ENCODE data around the gene EMILIN3.

The EMILIN3 gene

GRCh38 chr20:41363601-41364000 is 3.0 kb downstream of the EMILIN3 start:
- no peak for DNase-seq (ENCODE audit: low spot score)

GRCh38 chr20:41362748-41363140 is 3.9 kb downstream of the EMILIN3 start:
- DNase-seq (ENCODE audit: low spot score): no peak

- DNase-seq (ENCODE audit: low spot score): no peak
Observed at GRCh38 chr20:41361757-41362747, 4.6 kb downstream of the EMILIN3 start.

GRCh38 chr20:41360831-41361756 is 5.5 kb downstream of the EMILIN3 start:
- DNase-seq (ENCODE audit: low spot score): no peak

- no peak for DNase-seq (ENCODE audit: low spot score)
Observed at GRCh38 chr20:41359541-41360011, 7.0 kb downstream of the EMILIN3 start.

- DNase-seq (ENCODE audit: low spot score): no peak
Observed at GRCh38 chr20:41358717-41359116, 7.9 kb downstream of the EMILIN3 start.

GRCh38 chr20:41358230-41358629 is 8.4 kb downstream of the EMILIN3 start:
- DNase-seq (ENCODE audit: low spot score): no peak

- no peak for DNase-seq (ENCODE audit: low spot score)
Observed at GRCh38 chr20:41357424-41358163, 9.0 kb downstream of the EMILIN3 start.

- DNase-seq (ENCODE audit: low spot score): no peak
Observed at GRCh38 chr20:41356951-41357350, 9.7 kb downstream of the EMILIN3 start.

- DNase-seq (ENCODE audit: low spot score): no peak
Observed at GRCh38 chr20:41355598-41356203, 10.9 kb downstream of the EMILIN3 start.

GRCh38 chr20:41355192-41355591 is 11.4 kb downstream of the EMILIN3 start:
- no peak for DNase-seq (ENCODE audit: low spot score)

- DNase-seq (ENCODE audit: low spot score): no peak
Observed at GRCh38 chr20:41353530-41353929, 13.1 kb downstream of the EMILIN3 start.

- no peak for DNase-seq (ENCODE audit: low spot score)
Observed at GRCh38 chr20:41352666-41353065, 14.0 kb downstream of the EMILIN3 start.

- DNase-seq (ENCODE audit: low spot score): no peak
Observed at GRCh38 chr20:41352106-41352505, 14.5 kb downstream of the EMILIN3 start.

GRCh38 chr20:41350408-41350962 is 16.1 kb downstream of the EMILIN3 start:
- no peak for DNase-seq (ENCODE audit: low spot score)

- no peak for DNase-seq (ENCODE audit: low spot score)
Observed at GRCh38 chr20:41349943-41350342, 16.7 kb downstream of the EMILIN3 start.

- DNase-seq (ENCODE audit: low spot score): no peak
Observed at GRCh38 chr20:41349266-41349665, 17.4 kb downstream of the EMILIN3 start.

GRCh38 chr20:41348430-41349172 is 18.0 kb downstream of the EMILIN3 start:
- DNase-seq (ENCODE audit: low spot score): no peak

- DNase-seq (ENCODE audit: low spot score): no peak
Observed at GRCh38 chr20:41347523-41348429, 18.8 kb downstream of the EMILIN3 start.
